ENCODE data around the gene CCDC141.

CCDC141 gene

DNA sequence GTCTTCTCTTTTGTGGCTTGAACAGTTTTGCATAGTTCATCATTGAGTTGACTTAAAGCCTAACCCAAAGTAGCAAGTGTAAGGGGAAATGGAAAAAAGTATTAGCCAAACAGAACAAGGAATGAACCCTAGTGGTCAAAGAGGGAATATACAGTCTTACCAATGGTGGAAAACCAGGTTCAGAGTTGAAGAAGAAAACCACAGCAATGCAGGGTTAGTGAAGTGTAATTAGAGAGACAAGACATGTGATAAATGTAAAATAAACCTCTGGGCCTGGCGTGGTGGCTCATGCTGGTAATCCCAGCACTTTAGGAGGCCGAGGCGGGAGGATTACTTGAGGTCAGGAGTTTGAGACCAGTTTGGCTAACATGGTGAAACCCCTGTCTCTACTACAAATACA, 245.1 kb downstream of the CCDC141 start:
- H3K27me3 Mint-ChIP-seq: no peaks in the 10 kb centered on the region
- H3K4me1 Mint-ChIP-seq (ENCODE audit: low read depth in 2 of 2): no peaks in the 10 kb centered on the region
- no peaks in the 10 kb centered on the region for H3K36me3 Mint-ChIP-seq (ENCODE audit: insufficient read depth)
- ATAC-seq (replicated peaks) (no peak), DNase-seq (no peak)
- no peak overlapping the region for H3K4me3 Mint-ChIP-seq
- H3K9me3 Mint-ChIP-seq: no peaks in the 10 kb centered on the region
- no peak overlapping the region for H3K27ac Mint-ChIP-seq

DNA sequence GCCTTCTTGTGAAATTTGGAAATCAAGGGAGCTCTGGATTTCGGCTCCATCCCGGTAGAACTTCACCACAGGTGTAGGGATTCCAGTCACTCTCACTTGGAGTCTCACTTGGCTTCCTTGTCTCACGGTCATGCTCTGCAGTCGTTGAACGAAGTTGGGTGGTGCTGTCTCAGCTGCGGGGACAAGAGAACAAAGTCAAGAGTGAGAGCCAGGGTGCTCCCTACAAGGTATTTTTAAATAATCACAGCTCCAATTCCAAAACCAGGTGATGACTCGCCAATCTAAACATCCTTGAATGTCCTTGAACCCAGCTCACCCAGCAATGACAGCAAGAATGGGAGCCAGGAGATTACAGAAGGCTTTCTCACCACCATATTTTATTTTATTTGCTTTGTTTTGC, 249.4 kb downstream of the CCDC141 start:
- H3K9me3 Mint-ChIP-seq: no peaks in the 10 kb centered on the region
- no peaks in the 10 kb centered on the region for H3K4me1 Mint-ChIP-seq (ENCODE audit: low read depth in 2 of 2)
- no peak overlapping the region for H3K4me3 Mint-ChIP-seq

DNA sequence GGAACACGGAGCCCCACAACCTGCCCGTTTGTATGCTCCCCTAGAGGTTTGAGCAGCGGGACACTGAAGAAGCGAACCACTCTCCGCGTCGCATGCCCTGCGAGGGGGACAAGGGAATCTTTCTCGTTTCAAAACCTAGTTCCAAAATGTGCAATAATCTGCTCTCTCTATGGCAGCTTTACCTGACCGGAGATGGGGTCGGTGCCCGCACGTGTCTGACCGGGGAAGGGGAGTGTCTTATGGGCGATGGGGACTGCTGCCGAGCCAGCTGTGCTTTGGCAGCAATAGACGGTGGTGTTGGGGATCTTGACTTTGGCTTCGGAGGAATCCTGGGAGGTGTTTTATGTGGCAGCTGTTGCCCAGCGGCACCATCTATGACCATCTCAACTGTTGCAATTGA, 250.6 kb downstream of the CCDC141 start:
- ATAC-seq (replicated peaks) (no peak), DNase-seq (no peak)
- H3K36me3 Mint-ChIP-seq (ENCODE audit: insufficient read depth): no peaks in the 10 kb centered on the region
- H3K4me3 Mint-ChIP-seq: no peak overlapping the region
- no peaks in the 10 kb centered on the region for H3K4me1 Mint-ChIP-seq (ENCODE audit: low read depth in 2 of 2)
- H3K27ac Mint-ChIP-seq: no peak overlapping the region
- H3K27me3 Mint-ChIP-seq: peaks cover 0 to 8% of the 10 kb centered on the region in 2 donors
- H3K9me3 Mint-ChIP-seq: no peaks in the 10 kb centered on the region

More for the DNA sequence above, 249.4 kb downstream of the CCDC141 start:
- ATAC-seq (replicated peaks) (no peak), DNase-seq (no peak)
- Mint-ChIP-seq H3K27me3 (peaks cover 0 to 8% of the 10 kb centered on the region in 2 donors), H3K27ac (no peak overlapping the region), H3K36me3 (ENCODE audit: insufficient read depth) (no peaks in the 10 kb centered on the region)

DNA sequence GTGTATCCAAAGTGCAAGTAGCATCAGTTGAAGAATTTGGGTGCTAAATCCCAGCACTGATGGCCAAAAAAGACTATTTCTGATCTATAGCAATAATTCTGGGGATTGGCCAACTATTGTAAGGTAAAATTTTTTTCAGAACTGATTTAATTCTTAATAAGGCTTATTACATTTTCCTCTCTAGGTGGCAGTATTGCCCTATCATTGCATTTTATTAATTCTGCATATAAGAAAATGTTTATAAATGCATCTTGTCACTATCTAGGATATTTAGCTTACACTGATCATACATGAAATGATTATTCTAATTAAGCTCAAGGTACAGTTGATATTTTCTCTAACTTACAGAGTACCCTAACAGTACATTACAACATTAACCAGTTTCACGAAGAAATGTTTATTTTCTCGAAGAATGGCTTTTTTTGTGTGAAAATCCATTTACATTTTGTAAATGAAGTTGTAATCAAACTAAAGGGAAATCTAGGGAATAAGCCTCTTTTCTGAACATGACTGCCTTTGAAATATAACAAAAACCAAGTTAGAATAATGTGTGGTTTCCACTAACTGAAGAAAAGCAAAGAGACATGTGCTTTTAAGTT, 253.8 kb downstream of the CCDC141 start:
- Mint-ChIP-seq H3K36me3 (ENCODE audit: insufficient read depth) (no peaks in the 10 kb centered on the region), H3K9me3 (no peaks in the 10 kb centered on the region), H3K4me3 (no peak overlapping the region), H3K27me3 (peaks cover 6 to 12% of the 10 kb centered on the region in 2 donors), H3K27ac (no peak overlapping the region), H3K4me1 (ENCODE audit: low read depth in 2 of 2) (no peaks in the 10 kb centered on the region)
- no peak for ATAC-seq (replicated peaks)
- no peak for DNase-seq

DNA sequence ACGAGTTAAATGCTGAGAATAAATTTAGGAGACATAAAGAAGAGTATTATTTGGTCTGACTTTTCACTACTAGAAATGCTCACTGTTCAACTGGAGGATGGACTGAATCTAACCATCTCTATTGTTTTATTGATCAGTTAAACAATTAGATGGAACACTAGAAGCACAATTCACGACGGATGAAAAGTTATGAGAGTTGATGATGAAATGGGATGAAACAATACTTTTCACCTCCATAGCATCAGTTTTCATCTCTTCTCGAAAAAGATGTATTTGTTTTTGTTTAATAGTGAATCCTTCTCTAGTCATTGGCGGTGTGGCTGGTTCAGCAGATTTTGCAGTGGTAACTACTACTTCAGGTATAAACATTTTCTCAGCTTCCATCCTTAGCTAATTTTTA, 262.0 kb downstream of the CCDC141 start:
- Mint-ChIP-seq H3K9me3 (no peaks in the 10 kb centered on the region), H3K36me3 (ENCODE audit: insufficient read depth) (no peaks in the 10 kb centered on the region), H3K4me3 (no peak overlapping the region), H3K27ac (no peak overlapping the region), H3K4me1 (ENCODE audit: low read depth in 2 of 2) (no peaks in the 10 kb centered on the region), H3K27me3 (peaks cover 0 to 5% of the 10 kb centered on the region in 2 donors)
- DNase-seq (no peak), ATAC-seq (replicated peaks) (no peak)

DNA sequence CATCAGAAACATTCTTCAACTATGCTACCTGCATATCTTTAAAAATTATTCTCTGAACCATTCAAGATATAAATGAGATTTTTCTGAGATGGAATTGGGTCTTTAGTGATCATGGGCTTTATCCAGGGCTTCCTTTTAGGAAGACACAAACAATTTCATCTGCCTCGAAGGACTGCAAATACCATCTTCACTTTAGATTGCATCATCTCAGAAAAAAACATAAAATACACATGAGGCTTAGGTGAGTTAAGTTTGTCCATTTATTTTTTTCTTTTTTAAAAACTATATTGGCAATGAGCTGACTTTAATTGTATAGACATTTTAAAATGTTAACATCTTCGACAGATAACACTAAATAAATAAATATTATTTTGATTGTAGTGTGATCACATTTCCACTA, 262.8 kb downstream of the CCDC141 start:
- no peak for DNase-seq
- H3K9me3 Mint-ChIP-seq: no peaks in the 10 kb centered on the region
- no peaks in the 10 kb centered on the region for H3K27me3 Mint-ChIP-seq
- ATAC-seq (replicated peaks): no peak
- H3K27ac Mint-ChIP-seq: no peak overlapping the region
- no peak overlapping the region for H3K4me3 Mint-ChIP-seq
- no peaks in the 10 kb centered on the region for H3K4me1 Mint-ChIP-seq (ENCODE audit: low read depth in 2 of 2)
- H3K36me3 Mint-ChIP-seq (ENCODE audit: insufficient read depth): no peaks in the 10 kb centered on the region

DNA sequence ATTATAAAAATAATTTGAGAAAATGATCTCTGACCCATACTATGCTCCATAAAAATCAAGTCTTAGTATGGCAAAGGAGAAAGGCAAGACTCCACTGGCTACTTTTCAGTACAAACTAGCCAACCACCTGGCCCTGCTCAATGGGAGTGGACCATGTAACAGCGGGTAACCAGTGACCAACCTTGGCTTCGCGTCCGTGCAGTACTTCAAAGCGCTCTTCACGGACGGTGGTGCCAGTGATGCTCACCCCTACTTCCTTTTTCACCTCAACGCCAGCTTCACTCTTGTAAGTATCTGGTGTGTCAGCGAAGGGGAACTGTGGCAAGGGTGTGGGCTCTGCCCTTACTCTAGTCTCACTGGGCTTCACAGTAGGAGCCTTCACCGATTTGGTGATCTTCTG, 266.0 kb downstream of the CCDC141 start:
- H3K4me1 Mint-ChIP-seq (ENCODE audit: low read depth in 2 of 2): no peaks in the 10 kb centered on the region
- H3K36me3 Mint-ChIP-seq (ENCODE audit: insufficient read depth): no peaks in the 10 kb centered on the region
- H3K27ac Mint-ChIP-seq: no peak overlapping the region
- no peaks in the 10 kb centered on the region for H3K27me3 Mint-ChIP-seq
- DNase-seq (no peak), ATAC-seq (replicated peaks) (no peak)
- H3K9me3 Mint-ChIP-seq: no peaks in the 10 kb centered on the region
- no peak overlapping the region for H3K4me3 Mint-ChIP-seq

DNA sequence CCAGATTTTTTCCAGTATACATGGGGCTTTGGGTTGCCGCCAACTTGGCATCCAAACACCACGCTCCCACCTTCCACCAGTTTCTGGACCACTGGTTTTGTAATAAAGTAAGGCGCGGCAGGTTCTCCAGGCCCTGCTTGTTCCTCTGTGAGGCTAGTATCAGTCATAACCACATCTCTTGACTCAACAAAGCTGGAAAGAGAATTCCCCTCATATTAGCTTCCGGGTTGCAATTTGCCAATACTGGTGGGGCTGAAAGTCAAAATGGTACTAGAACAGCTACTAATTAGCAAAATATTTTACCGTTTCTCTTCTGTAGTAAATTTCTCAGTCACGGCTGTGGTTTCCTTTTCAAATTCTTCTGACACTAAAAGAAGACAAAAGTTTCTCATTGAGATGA, 267.7 kb downstream of the CCDC141 start:
- no peaks in the 10 kb centered on the region for H3K27me3 Mint-ChIP-seq
- no peak overlapping the region for H3K27ac Mint-ChIP-seq
- no peaks in the 10 kb centered on the region for H3K4me1 Mint-ChIP-seq (ENCODE audit: low read depth in 2 of 2)
- H3K36me3 Mint-ChIP-seq (ENCODE audit: insufficient read depth): no peaks in the 10 kb centered on the region
- H3K9me3 Mint-ChIP-seq: no peaks in the 10 kb centered on the region
- no peak for ATAC-seq (replicated peaks)
- DNase-seq: no peak
- no peak overlapping the region for H3K4me3 Mint-ChIP-seq
